A549 treated with CpdA at 1 μM for 4 hours (cell line): ENCODE measurements around the gene FAM81A. TPM values are rescaled to one million over a fixed set of nuclear protein-coding genes. Genes with fewer than 3 reads are reported as not detected.

Source experiments
- total RNA-seq: library from RNA; stranded (reverse); fragments of 200-300 nt; extraction: Qiagen RNA extraction; gene quantifications from 5 replicates; pipeline ENCODE4 v1.2.3, GENCODE V29; 2022; ENCODE audit warnings: low read depth

FAM81A gene
- total RNA-seq: 11.0 to 14.6 TPM (median 13.6 TPM) in 5 replicates

DNA sequence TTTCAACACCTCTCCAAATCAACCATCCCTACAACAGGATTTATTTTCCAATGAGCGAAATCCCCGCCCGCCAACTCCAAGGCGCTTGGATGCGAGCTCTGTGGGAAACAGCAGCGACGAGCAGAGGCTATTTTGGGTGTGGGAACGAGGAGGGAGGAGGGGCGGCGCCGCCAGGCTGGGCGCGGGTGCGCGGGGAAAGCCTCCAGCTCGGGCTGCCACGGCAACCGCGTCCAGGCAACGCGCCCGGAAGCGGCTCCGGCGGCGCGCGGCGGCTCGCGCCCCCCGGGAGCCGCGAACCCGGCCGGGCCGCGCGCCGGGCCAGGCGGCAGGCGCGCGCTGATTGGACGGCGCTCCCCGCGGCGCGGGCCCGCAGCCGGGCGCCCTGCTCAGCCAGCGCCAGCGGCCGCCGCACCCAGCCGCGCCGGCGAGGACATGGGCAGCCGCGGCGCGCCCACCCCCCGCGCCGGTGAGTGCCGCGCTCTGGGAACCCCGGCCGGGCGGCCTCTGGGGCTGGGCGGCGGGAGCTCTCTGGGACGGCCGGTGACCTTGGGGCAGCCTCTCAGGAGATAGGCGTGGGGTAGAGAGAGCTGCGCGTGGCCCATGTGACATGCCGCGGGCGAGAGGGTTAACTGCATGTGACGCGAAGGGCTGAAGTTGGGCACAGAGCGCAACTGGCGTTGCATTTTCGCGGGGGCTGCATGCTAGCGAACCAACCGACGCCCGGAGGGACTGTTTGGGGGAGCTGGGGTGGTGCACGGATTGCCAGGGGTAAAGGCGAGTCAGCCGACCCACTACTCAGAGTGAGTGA lies at the start of gene FAM81A:
TSS of gene FAM81A (plus strand) at position 370 of the 808 bp plus-strand sequence. CDS start 20,441 bp downstream, outside the sequence.

Other genes with a start within 250 kb of the FAM81A start
- not detected in 5 replicates for gene LDHAL6B, start 231.3 kb upstream of the FAM81A start, total RNA-seq
- gene MYO1E, start 65.3 kb upstream of the FAM81A start, total RNA-seq: 177 to 223 TPM (median 211 TPM) in 5 replicates
- gene GCNT3, start 173.6 kb downstream of the FAM81A start, total RNA-seq: 149 to 187 TPM (median 170 TPM) in 5 replicates
- gene GTF2A2, start 219.3 kb downstream of the FAM81A start, total RNA-seq: 152 to 203 TPM (median 187 TPM) in 5 replicates